Endothelial cell of umbilical vein (primary cell): ENCODE data around the gene PDE6D.

Experiments used
- CTCF ChIP-seq, 2 donors: IDR thresholded peaks; 1 replicate in 1 of 2; 2 replicates in 1 of 2; pipeline ENCODE4 v1.5.1; 2011; ENCODE audit warnings: low read length in 2 of 2, mild to moderate bottlenecking in 2 of 2, moderate library complexity in 2 of 2, control low read depth in 1 of 2, inconsistent platforms in 1 of 2, low read depth in 1 of 2; ENCODE audit not compliant: insufficient read depth in 1 of 2; ENCODE audit errors: extremely low read depth in 1 of 2
- EZH2 ChIP-seq: IDR thresholded peaks from 2 replicates; pipeline ENCODE4 v1.6.1; 2012; ENCODE audit warnings: borderline replicate concordance, low read depth, mild to moderate bottlenecking, moderate library complexity, low read length, inconsistent platforms; ENCODE audit not compliant: severe bottlenecking
- GATA2 ChIP-seq: IDR thresholded peaks from 2 replicates; pipeline ENCODE4 v1.7.0; 2011; ENCODE audit warnings: low read depth, mild to moderate bottlenecking, moderate library complexity, mixed read lengths, low read length; ENCODE audit not compliant: insufficient read length, insufficient read depth
- JUN ChIP-seq: IDR thresholded peaks from 2 replicates; pipeline ENCODE4 v1.6.1; 2011; ENCODE audit warnings: borderline replicate concordance, low read depth; ENCODE audit not compliant: insufficient read length, insufficient read depth
- MAX ChIP-seq: IDR thresholded peaks from 2 replicates; pipeline ENCODE4 v1.6.1; 2011; ENCODE audit not compliant: insufficient read depth, insufficient read length
- MYC ChIP-seq: IDR thresholded peaks from one replicate; pipeline ENCODE4 v1.6.1; 2011; ENCODE audit warnings: mild to moderate bottlenecking, low read depth, low read length
- POLR2A ChIP-seq: IDR thresholded peaks from 2 replicates; pipeline ENCODE4 v1.6.1; 2012; ENCODE audit warnings: low read depth, mild to moderate bottlenecking, control low read depth, low read length
- POLR2AphosphoS5 ChIP-seq: IDR thresholded peaks from 2 replicates; pipeline ENCODE4 v1.6.1; 2012; ENCODE audit warnings: low read depth, mild to moderate bottlenecking, control low read depth, low read length, moderate library complexity; ENCODE audit not compliant: insufficient read depth

GRCh38 chr2:231704017-231704416 is 77.1 kb downstream of the PDE6D start:
- no peak for TF ChIP-seq CTCF (IDR thresholded peaks at IDR 0.05; ENCODE audit: extremely low read depth in 1 of 2, insufficient read depth in 1 of 2, low read depth in 1 of 2, low read length in 2 of 2)
- TF ChIP-seq POLR2A, result no peak
- no peak for TF ChIP-seq EZH2
- TF ChIP-seq MYC, result no peak
- no peak for TF ChIP-seq POLR2AphosphoS5
- TF ChIP-seq JUN, result no peak
- TF ChIP-seq GATA2, result no peak
- TF ChIP-seq MAX, result no peak
